Kidney (tissue), 14 donors: Measurements from ENCODE around the gene RPRD2. TPM values are rescaled to one million over a fixed set of nuclear protein-coding genes. Genes with fewer than 3 reads are reported as not detected.
A peak's percentile ranks its signal among the peaks of the same experiment; 100 is the strongest.

ENCODE experiments used
- DNase-seq, 5 donors: peaks; one replicate each; pipeline ENCODE4 v3.0.0-alpha.2; 2013 to 2020
- FAIRE-seq: peaks from 2 replicates; lab custom pipeline; 2012; peaks lifted over from hg19 to GRCh38; lab: Jason Lieb, UNC
- H3K27ac ChIP-seq, 2 donors: one replicate each; pipeline ENCODE4 v1.7.0; 2013; ENCODE audit warnings: low read depth in 2 of 2, low read length in 2 of 2, inconsistent platforms in 1 of 2
- H3K27me3 ChIP-seq: one replicate; pipeline ENCODE4 v1.7.1; 2013; ENCODE audit warnings: low read length, inconsistent platforms; ENCODE audit not compliant: control insufficient read depth, insufficient read depth
- H3K36me3 ChIP-seq, 3 donors: one replicate each; pipeline versions ENCODE4 v1.7.0 to v1.7.1; 2013; ENCODE audit warnings: low read length in 3 of 3, control low read depth in 1 of 3, inconsistent platforms in 1 of 3; ENCODE audit not compliant: insufficient read depth in 3 of 3, control insufficient read depth in 2 of 3
- H3K4me1 ChIP-seq, 3 donors: one replicate each; pipeline versions ENCODE4 v1.7.0 to v1.7.1; 2013; ENCODE audit warnings: low read length in 3 of 3, inconsistent platforms in 1 of 3, low read depth in 1 of 3; ENCODE audit not compliant: control insufficient read depth in 2 of 3, insufficient read depth in 2 of 3
- H3K4me3 ChIP-seq, 3 donors: one replicate each; pipeline versions ENCODE4 v1.7.0 to v1.8.1; 2013; ENCODE audit warnings: low read length in 3 of 3, control low read depth in 1 of 3, inconsistent platforms in 1 of 3
- H3K9ac ChIP-seq, 3 donors: one replicate each; pipeline versions ENCODE4 v1.7.0 to v1.7.1; 2013; ENCODE audit warnings: low read length in 3 of 3, control low read depth in 1 of 3, inconsistent platforms in 1 of 3
- H3K9me3 ChIP-seq, 3 donors: one replicate each; pipeline versions ENCODE4 v1.7.0 to v1.7.1; 2013; ENCODE audit warnings: low read length in 3 of 3, control low read depth in 1 of 3, inconsistent platforms in 1 of 3; ENCODE audit not compliant: control insufficient read depth in 2 of 3, insufficient read depth in 1 of 3
- CTCF ChIP-seq: IDR thresholded peaks from 3 replicates; pipeline ENCODE4 v1.5.1; 2012; ENCODE audit warnings: mild to moderate bottlenecking, moderate library complexity, borderline replicate concordance; ENCODE audit not compliant: insufficient read depth; ENCODE audit errors: extremely low read depth
- intact Hi-C: fragments of 100-400 bp; cut with DNase I; formaldehyde crosslinking; loops from one replicate; pipeline ENCODE4 v1.11.1; 2022
- polyA plus RNA-seq: library from polyadenylated mRNA; stranded (reverse); fragments of 350-450 nt; fragmentation: Illumina TruSeq; extraction: RNeasy Lipid Tissue Mini Kit (QIAGEN cat#74804); gene quantifications from one replicate; pipeline ENCODE4 v1.2.3, GENCODE V29; 2014; ENCODE audit warnings: low read depth, low replicate concordance; ENCODE audit not compliant: insufficient read depth
- total RNA-seq: library from RNA; stranded (reverse); fragmentation: NEBNext Ultra II Directional; extraction: Animal tissue kit (Norgen Biotek cat#: 25700); gene quantifications from one replicate; pipeline ENCODE4 v1.2.1, GENCODE V29; 2021
- donor health status: control.
- donor health status: control.
- donor health status: control.
- donor health status: control.
- donor health status: control.
- donor health status: DM: yes; HTN: yes; CAD: no.
- donor health status: Normal renal cell carcinoma (clear cell type).

RPRD2 gene
- total and polyA plus RNA-seq, 2 donors from 2014 or later, result 9.1 to 40.4 TPM

GRCh38 chr1:150371110-150371509 is 7.2 kb downstream of the RPRD2 start:
- no peak overlapping the region for H3K27ac ChIP-seq
- DNase-seq (no peak), FAIRE-seq (no peak)
- no peak for TF ChIP-seq CTCF
- H3K27me3 ChIP-seq, result no peaks in the 10 kb centered on the region
- intact Hi-C loops, result no loop called here
- peaks cover 3 to 9% (median 8%) of the 10 kb centered on the region in 3 donors for H3K4me1 ChIP-seq
- H3K9me3 ChIP-seq, result no peaks in the 10 kb centered on the region
- H3K4me3 ChIP-seq, result no peak overlapping the region
- no peak overlapping the region for H3K9ac ChIP-seq
- no peaks in the 10 kb centered on the region for H3K36me3 ChIP-seq

DNA sequence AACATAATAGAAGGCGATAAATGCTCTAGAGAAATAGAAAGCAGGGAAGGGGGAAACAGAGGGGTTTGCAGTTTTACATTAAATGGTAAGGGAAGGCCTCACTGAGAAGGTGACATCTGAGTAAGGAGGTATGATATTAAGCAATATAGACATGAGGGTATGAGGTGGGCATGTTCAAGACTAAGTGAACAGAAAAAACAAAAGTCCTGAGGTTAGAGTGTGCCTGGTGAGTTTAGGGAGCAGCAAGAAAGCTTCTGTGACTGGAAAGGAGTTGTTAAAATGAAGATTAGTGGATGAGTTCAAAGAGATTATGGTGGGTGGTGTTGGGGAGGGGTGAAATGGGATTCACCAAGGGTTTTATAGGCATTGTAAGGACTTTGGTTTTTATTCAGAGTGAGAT is 8.6 kb downstream of the RPRD2 start:
- FAIRE-seq (no peak), DNase-seq (no peak)
- H3K4me3 ChIP-seq, result no peak overlapping the region
- H3K27ac ChIP-seq, result no peak overlapping the region
- no peaks in the 10 kb centered on the region for H3K36me3 ChIP-seq
- intact Hi-C loops, result no loop called here
- no peak for TF ChIP-seq CTCF
- no peak overlapping the region for H3K9ac ChIP-seq
- H3K9me3 ChIP-seq, result no peaks in the 10 kb centered on the region
- no peaks in the 10 kb centered on the region for H3K27me3 ChIP-seq
- H3K4me1 ChIP-seq, result peaks cover 3 to 9% (median 8%) of the 10 kb centered on the region in 3 donors

- Histone ChIP-seq H3K36me3 (no peaks in the 10 kb centered on the region), H3K27me3 (no peaks in the 10 kb centered on the region), H3K4me1 (peaks cover 3 to 8% (median 5%) of the 10 kb centered on the region in 3 donors), H3K4me3 (no peak overlapping the region), H3K9me3 (no peaks in the 10 kb centered on the region), H3K9ac (peak overlapping the region in 1 of 3 donors; percentile 22), H3K27ac (no peak overlapping the region)
- intact Hi-C loops, result no loop called here
- no peak for TF ChIP-seq CTCF
- no peak for DNase-seq
- FAIRE-seq, result no peak
These were observed 12.2 kb downstream of the RPRD2 start for GRCh38 chr1:150376110-150376509.
